ENCODE results near the gene MACF1. TPM values are rescaled to one million over a fixed set of nuclear protein-coding genes. Genes with fewer than 3 reads are reported as not detected.

Gene MACF1
- total RNA-seq, 1 experiment from 2014 or later, result 35.9 TPM

DNA sequence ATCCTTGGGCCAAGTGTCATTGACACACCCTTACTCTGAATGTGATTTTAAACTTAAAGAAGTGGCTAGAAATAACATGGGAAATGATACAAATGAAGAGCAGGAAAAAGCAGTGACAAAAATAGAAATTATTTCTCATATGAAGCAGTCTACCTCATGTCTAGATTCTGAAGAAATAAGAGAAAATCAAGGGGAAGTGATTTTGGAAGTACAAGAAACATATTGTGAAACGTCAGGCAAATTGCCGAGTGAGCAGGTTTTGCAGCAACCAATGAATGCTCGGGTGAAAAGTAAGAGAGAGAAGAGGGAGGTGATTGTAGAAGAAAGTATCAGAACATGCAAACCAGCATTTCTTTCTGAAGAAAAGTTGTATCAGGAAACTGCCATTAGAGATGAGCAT lies 130.7 kb downstream of the MACF1 start:
- DNase-seq (ENCODE audit: extremely low read depth, low read depth), result no peak

DNA sequence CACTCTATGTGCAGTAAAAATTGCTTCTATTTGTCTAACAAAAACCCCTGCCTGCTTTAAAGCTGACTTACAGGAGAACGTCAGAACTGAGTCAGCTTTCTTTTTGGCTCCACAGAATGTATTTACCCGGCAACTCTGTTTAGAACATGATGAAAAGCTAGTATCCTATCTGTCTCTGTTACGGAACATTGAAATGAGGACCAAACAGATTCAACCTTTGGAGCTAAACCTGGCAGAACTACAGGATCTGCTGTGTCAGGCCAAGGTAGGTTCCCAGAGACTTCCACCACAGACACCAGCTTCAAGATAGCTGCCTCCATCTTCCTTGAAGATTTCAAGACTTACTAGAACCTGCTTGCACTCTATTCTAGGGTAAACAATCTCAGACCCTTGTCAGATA lies 132.6 kb downstream of the MACF1 start:
- no peak for DNase-seq (ENCODE audit: extremely low read depth, low read depth)

DNA sequence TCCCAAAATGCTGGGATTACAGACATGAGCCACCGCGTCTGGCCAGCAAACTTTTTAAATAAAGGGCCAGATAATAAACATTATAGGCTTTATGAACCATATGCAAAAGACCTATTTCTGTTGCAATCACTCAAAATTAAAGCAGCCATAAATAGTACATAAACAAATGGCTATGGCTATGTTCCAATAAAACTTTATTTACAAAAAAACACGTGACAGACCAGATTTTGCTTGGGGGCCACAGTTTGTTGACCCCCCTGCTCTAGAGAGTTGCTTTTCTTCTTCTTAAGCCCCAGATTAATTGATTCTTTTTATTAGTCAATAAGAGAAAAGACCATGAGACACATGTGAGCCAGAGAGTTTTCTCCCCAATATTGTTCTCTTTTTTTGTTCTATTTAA lies 138.3 kb downstream of the MACF1 start:
- no peak for DNase-seq (ENCODE audit: extremely low read depth, low read depth)

DNA sequence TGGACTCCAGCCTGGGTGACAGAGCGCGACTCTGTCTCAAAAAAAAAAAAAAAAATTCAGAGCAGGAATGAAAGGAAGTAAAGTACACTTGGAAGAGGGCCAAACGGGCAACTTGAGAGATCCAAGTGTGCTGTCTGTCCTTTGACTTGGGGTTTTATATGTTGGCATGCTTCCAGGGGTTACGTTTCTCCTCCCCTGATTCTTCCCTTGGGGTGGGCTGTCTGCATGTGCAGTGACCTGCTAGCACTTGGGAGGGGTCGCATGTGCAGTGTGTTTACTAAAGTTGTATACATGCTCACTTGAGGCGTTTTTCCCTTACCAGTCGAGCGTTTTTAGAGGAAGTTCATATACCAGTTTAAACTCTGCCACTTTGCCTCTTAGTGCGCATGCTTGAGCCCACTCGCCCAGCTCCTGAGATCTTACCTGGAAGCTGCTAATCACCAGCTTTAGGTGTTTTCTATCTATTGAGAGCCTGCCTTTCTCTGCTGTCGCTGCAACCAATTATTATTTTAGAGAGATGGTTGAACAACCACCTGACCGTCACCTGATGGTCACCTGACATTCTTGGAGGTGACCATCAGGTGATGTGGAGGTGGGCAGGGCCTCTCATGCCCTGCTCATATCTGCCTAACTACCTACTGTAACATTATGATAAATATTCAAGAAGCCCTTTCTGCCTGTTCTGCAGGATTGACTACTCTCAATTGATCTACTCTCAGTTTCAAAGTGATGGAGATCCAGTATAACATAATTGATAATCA lies 140.1 kb downstream of the MACF1 start:
- DNase-seq (ENCODE audit: extremely low read depth, low read depth), result no peak

DNA sequence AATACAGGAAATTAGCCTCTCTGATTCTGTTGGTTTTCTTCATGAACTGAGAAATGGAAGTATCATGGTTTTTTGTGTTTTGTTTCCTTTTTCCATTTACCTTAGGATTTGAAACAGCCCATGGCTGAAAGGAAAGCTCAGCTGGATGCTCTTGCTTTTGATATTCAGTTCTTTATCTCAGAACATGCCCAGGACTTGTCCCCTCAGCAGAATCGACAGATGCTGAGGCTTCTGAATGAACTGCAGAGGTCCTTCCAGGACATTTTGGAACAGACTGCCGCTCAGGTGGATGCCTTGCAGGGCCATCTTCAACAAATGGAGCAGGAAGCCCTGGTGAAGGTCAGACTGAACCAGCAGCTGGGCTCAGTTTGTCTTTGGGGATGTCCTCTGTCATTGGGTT lies 142.4 kb downstream of the MACF1 start:
- no peak for DNase-seq (ENCODE audit: extremely low read depth, low read depth)

DNA sequence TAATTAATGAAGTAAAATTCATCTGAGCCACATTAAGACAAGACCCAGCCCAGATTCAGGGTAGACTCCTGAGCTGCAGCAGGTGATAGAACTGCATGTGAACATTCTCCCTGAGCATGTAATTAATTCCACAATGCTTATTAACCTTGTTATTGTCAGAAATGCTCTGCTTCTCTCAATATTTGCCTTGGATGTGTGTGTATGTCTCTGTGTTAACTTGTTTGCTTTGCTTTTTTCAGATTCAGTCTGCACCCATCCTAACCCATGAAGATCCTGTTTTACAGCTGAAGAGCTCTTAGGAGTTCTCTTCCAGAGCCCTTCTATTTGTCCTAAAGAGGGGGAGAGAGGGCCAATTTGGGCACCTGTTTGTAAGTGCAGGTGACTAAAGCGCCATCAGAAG lies 143.8 kb downstream of the MACF1 start:
- no peak for DNase-seq (ENCODE audit: extremely low read depth, low read depth)

DNA sequence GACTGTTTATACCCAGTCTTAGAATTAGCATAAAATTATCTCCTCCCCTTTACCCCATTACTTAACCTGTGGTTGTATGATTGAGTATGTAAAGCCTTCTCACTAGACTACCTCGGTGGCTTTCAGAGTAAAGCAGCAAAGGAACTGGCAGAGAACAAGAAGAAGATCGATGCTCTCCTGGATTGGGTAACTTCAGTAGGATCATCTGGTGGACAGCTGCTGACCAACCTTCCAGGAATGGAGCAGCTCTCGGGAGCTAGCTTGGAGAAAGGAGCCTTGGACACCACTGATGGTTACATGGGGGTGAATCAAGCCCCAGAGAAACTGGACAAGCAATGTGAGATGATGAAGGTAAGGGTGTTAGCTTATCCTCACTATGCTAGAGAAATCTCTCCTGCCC lies 148.4 kb downstream of the MACF1 start:
- DNase-seq (ENCODE audit: extremely low read depth, low read depth), result no peak

DNA sequence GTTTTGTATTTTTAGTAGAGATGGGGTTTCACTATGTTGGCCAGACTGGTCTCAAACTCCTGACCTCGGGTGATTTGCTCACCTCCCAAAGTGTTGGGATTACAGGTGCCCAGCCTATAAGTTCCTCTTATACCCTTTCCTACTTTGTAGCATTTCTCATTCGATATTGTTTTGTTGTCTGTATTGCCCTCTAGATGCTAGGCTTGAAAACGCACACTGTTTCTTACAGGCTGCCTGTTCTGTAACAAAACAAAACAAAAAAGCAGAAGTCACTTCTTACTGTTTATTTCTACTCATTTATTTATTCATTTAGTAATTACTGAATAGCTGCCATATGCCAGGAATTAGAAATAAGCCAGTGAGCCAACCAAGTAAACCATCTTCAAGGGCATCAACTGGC lies 150.1 kb downstream of the MACF1 start:
- DNase-seq (ENCODE audit: extremely low read depth, low read depth), result no peak

DNA sequence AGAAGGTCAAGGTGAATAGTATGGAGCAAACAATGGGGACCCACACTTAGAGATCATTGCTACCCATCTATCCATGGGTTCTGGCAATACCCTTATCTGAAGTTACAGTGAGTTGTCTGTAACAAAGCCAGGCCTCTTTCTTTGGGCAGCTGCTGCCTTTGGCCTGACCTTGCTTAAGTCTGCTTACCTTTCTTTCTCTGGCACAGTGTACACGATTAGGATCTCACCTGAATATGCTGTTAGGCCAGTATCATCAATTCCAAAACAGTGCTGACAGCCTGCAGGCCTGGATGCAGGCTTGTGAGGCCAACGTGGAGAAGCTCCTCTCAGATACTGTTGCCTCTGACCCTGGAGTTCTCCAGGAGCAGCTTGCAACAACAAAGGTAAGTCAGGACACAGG lies 154.0 kb downstream of the MACF1 start:
- no peak for DNase-seq (ENCODE audit: extremely low read depth, low read depth)

DNA sequence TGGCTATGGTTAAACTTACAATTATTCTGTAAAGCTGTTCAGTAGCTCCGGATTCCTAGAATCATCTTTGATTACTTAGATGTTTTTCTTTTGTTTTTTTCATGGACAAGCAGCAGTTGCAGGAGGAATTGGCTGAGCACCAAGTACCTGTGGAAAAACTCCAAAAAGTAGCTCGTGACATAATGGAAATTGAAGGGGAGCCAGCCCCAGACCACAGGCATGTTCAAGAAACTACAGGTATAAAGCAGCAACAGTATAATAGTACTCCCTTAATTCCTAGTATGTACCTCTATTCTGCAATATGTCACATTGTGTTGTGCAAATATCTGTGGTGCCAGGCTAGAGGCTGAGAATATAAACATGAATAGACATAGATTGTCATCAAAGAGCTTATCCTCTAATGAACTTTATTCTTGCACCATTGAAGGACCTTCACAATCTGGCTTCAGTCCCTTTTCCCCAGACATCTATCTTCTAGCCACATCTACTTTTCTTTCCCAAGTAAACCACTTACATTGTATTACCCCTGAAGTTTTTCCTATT lies 154.6 kb downstream of the MACF1 start:
- DNase-seq (ENCODE audit: extremely low read depth, low read depth), result no peak

DNA sequence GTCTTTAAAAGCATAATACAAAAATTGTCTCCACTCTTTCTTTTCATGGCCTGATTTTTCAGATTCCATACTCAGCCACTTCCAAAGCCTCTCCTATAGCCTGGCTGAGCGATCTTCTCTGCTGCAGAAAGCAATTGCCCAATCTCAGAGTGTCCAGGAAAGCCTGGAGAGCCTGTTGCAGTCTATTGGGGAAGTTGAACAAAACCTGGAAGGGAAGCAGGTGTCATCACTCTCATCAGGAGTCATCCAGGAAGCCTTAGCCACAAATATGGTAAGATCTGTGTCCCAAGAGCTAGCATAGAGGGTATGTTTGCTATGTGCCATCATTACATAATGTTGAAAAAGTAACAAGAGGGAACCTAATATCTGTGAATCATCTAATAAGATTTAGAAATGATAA lies 156.2 kb downstream of the MACF1 start:
- no peak for DNase-seq (ENCODE audit: extremely low read depth, low read depth)

DNA sequence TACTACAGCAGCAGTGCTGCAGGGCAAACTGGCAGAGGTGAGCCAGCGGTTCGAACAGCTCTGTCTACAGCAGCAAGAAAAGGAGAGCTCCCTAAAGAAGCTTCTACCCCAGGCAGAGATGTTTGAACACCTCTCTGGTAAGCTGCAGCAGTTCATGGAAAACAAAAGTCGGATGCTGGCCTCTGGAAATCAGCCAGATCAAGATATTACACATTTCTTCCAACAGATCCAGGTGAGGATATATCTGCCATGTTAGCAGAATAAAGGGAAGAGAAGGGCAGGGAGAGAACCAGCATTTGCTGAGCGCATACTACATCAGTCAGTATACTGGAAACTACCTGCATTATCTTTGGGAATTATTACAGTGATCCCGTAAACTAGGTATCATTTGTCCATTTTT lies 157.0 kb downstream of the MACF1 start:
- DNase-seq (ENCODE audit: extremely low read depth, low read depth), result no peak

DNA sequence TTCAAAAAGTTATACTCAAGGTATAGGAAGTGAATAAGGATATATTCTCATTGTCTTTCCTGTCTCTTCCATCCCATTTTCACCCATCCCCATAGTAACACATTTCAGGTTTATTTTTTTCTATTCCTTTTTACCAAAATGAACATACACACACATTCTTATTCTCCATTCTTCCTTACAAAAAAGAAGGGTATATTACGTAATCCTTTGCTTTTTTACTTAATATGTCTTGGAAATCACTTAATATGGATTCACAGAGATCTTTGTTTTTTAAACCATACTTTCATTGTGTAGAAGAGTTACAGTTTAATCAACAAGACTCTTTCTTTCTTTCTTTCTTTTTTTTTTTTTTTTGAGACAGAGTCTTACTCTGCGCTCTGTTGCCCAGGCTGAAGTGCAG lies 158.8 kb downstream of the MACF1 start:
- no peak for DNase-seq (ENCODE audit: extremely low read depth, low read depth)

DNA sequence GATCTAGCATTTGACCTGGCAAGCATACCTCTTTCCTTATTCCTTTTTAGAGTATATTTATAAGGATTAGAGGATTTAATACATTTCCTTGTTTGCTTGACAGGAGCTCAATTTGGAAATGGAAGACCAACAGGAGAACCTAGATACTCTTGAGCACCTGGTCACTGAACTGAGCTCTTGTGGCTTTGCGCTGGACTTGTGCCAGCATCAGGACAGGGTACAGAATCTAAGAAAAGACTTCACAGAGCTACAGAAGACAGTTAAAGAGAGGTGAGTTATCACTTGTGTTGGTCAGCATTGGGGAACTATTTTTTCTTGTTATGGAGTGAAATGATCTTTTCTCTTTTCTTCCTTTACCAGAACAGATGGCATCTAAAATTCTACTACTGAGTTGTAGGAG lies 163.6 kb downstream of the MACF1 start:
- DNase-seq (ENCODE audit: extremely low read depth, low read depth), result no peak

DNA sequence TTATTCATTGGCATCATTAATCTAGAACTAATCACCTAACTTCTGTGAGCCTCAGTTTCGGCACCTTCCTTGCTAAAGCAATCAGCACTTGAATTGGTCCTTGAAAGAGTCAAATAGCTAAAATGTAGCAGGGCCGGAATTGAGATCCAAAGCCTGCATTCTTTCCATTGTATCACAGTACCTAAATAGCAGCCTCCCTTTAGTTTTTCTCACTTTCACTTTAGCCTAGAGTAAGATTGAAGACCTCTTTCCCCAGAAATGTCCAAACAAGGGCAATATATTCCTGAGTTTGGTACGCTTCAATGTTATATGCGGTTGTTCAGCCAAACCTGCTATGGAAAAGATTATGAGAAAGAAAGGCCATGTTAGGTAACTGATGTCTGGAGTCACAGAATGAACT lies 165.1 kb downstream of the MACF1 start:
- DNase-seq (ENCODE audit: extremely low read depth, low read depth), result no peak

DNA sequence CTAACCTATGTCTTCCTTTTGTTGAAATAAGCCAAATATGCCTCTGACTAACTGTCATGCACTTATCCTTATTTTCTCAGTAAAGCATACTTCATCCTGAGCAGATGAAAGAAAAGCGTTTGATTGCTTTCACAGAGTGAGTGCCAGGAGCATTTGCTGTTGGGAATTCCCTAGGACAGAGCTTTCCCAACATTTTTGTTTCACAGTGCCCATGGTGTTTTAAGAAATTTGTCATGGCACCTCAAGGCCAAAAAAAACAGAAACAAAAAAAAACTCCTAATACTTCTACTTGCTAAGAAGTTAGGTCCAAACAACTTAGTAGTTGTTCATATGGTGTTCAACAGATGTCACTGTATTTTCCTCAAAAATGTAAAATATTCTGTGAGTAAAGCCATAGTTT lies 166.1 kb downstream of the MACF1 start:
- no peak for DNase-seq (ENCODE audit: extremely low read depth, low read depth)

DNA sequence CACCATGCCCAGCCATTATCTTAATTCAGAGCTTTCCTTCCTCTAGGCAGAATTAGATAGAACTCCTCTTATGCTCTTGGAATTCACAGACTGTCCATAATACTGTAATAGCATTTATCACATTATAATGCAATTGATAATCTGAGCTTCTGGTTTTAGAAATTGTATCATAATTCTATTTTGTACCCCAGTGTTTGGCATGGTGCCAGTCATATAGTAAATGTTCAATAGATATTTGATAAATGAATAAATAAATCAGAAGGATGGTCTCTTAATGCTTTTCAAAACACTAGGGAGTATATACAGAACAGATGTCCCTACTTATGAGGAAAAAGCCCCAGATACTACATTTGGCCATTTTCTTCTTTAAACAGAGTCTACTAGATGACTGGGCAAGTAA lies 167.6 kb downstream of the MACF1 start:
- DNase-seq (ENCODE audit: extremely low read depth, low read depth), result no peak

DNA sequence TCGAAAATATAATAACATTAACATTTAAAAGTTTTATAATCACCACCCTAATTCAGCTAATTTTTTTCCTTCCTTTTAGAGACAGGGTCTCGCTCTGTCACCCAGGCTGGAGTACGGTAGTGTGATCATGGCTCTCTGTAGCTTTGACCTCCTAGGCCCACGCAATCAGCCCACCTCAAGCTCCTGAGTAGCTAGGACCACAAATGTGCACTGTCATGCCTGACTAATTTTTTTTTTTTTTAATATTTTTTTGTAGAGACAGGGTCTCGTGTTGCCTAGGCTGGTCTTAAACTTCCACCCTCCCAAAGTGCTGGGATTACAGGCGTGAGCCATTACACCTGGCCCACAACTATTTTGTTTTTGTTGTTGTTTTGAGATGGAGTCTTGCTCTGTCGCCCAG lies 172.2 kb downstream of the MACF1 start:
- no peak for DNase-seq (ENCODE audit: extremely low read depth, low read depth)

DNA sequence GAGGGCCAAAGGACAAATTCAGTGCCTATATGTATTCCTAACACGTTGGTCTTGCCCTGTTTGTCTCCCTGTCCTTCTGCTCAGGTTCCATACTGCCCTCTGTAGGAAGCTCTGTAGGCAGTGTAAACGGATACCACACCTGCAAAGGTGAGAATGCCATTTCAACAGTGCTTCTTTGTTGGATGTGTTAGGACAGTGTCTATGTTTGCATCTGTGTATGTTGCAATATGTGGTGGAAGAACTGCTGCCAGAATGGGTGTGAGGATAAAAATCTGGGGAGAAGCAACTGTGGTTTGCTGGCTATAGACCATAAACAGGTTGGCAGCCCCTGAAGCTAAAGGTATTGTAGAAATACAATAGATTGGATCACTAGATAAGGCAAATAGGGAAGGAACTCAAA lies 173.9 kb downstream of the MACF1 start:
- DNase-seq (ENCODE audit: extremely low read depth, low read depth), result no peak

DNA sequence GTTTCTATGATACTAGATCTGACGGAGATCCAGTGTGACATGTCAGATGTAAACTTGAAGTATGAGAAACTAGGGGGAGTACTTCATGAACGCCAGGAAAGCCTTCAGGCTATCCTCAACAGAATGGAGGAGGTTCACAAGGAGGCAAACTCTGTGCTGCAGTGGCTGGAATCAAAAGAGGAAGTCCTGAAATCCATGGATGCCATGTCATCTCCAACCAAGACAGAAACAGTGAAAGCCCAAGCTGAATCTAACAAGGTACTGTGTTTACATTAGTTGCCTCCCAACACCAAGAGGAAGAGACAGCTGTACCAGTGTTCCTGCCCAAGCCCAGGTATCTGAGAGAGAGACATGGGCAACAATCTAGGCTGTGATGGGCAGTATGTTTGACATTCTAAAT lies 174.7 kb downstream of the MACF1 start:
- no peak for DNase-seq (ENCODE audit: extremely low read depth, low read depth)

DNA sequence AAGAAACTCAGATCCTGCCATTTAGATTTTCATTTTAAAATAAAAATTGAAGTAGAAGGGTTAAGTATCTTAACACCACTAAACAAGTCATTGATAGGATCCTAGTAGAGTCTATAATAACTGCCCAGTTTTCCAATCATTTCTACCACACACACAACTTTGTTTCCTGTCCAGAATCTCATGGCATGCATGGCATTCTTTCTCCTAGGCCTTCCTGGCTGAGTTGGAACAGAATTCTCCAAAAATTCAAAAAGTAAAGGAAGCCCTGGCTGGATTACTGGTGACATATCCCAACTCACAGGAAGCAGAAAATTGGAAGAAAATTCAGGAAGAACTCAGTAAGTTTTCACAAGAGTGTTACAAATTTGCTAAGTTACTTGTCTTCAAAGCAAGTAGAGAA lies 175.5 kb downstream of the MACF1 start:
- no peak for DNase-seq (ENCODE audit: extremely low read depth, low read depth)

DNA sequence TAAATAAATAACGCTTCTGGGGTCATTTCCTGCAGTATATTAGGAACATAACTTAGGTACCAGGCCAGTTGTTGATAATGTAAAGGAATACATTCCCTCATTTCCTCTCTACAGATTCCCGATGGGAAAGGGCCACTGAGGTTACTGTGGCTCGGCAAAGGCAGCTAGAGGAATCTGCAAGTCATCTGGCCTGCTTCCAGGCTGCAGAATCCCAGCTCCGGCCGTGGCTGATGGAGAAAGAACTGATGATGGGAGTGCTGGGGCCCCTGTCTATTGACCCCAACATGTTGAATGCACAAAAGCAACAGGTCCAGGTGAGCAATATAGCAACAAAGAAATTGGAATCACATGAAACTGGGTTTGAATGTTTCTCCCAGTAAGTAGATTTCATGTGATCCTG lies 177.3 kb downstream of the MACF1 start:
- no peak for DNase-seq (ENCODE audit: extremely low read depth, low read depth)

DNA sequence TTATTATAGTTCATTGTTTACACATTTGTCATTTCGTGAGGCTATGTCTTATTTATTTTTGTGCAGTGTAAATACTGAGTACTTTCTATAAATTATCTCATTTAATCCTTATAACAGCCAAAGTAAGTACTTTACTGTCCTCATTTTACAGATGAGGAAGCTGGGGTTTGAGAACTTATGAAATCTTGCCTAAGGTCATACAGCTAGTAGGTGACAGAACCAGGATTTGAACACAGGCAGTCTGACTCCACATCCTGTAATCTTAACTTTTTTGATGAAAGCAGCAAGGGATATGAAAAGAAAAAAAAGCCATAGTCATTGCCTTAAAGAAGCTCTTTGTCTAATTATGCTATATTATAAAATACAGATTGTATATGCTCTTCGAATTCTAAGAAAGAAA lies 179.8 kb downstream of the MACF1 start:
- DNase-seq (ENCODE audit: extremely low read depth, low read depth), result no peak
